HG03442 (cell line): ENCODE measurements around the gene USP20.
"Not testable (repeated sequence)": the region's sequence is repeated elsewhere in the genome, so short reads cannot be mapped to it uniquely, and the experiment has no call there.

Experiments
- ATAC-seq: cut with Tn5 transposase; IDR thresholded peaks from one replicate; pipeline ENCODE4 v1.9.1; 2021; ENCODE audit warnings: mild to moderate bottlenecking, moderate library complexity; ENCODE audit not compliant: unreplicated experiment

The USP20 gene

GRCh38 chr9:129889122-129889940 is 54.1 kb downstream of the USP20 start:
- no peak for ATAC-seq

- ATAC-seq: no peak
These were observed 54.9 kb downstream of the USP20 start for GRCh38 chr9:129889941-129890717.

DNA sequence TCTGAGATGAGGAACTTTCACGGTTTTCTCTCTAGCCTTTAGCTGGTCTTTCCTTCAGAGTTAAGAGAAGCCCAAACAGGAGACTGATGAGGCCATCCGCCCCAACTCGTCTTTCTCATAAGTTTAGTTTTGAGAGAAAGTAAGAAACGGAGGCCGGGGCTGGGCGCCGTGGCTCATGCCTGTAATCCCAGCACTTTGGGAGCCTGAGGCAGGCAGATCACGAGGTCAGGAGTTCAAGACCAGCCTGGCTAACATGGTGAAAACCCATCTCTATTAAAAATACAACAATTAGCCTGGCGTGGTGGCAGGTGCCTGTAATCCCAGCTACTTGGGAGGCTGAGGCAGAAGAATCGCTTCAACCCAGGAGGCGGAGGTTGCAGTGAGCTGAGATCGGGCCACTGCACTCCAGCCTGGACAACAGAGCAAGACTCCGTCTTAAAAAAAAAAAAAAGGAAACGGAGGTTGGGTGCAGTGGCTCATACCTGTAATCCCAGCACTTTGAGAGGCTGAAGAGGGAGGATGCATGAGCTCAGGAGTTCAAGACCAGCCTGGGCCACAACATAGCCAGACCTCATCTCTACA is 55.6 kb downstream of the USP20 start:
- ATAC-seq: not testable (repeated sequence)

DNA sequence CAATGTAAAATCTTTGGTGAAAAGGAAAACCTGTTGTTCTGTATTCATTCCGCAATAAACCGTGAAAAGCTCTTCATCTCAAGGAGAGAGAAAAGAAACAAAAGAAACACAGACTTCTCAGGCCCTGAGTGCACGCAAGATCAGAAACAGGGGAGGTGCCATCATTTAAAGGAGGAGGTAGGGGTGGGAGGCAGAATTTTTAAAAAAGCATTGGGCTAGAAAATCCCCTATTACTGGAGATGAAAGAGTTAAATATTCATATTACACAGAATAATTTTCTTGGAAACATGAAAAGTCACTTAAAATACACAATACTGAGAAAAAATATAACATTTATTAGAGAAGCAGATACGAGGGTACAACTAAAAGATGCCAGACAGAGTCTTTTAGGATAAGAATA is 56.3 kb downstream of the USP20 start:
- no peak for ATAC-seq

DNA sequence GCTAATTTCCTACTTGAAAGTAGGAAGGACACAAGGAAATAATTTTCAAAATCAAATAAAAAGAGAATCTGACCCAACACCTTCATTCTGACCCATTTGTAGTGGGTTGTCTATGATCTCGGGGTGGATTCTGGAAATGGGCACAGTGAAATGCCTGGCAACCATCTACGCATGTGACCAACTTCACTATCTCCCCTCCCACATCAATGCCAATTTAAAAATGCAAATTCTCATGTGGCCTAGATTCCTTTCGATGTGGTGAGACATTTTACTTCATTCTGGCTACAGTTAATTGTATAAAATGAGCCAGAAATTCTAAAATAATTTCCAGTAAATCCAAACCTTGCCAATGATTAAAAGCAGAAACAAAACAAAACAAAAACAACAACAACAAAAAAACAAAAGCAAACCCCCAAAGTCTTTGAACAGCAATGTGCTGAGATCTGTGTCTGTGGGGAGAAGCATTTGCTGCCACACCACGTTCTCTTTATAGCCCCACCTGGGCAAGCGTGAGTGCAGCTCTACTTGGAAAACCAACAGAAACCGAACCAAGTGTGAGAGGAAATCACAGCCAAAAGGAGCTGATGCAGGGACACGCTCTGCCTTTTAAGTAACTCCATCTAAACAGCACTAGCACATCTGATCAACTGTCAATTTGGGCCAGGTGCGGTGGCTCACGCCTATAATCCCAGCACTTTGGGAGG is 59.0 kb downstream of the USP20 start:
- no peak for ATAC-seq

DNA sequence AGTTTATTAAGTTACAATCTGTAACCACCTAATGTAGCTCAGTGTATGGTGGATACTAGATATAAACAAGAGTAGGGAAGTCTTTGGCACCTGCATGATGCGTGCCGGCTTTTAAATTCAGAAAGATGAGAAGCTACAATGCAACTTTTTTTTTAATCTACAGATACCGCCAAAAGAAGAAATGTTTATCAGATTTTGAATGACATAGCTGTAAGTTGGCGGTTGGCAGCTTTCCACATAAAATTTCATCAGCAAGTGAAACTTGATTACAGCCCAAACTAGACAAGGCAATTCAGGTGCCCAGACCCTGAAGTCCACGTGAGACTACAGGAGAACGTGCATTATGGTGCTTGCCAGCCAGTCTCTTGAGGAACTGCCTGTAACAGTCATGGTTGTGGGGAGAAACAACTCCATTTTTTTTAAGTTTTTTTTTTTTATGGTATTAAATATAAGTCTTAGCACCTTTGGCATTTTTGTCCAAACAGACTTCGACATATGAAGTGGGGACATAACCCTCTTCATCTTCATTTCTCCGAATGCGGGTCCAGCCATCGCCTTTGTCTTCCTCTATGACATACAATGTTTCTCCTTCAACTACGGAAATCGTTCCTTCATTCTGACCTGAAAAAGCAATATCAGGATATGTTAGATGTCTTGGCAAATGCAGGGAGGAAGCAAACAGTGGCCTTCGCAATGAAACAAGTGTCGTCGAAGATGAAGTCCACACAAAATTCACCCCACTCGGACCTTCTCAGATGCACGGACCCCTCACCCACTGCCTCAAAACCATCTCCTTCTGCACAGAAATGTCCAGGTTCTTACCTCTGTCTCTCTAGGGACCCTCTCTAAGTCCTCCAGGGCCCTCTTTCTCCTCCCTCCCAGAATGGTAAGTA is 60.4 kb downstream of the USP20 start:
- ATAC-seq: no peak

GRCh38 chr9:129897263-129897662 is 62.0 kb downstream of the USP20 start:
- ATAC-seq: no peak

DNA sequence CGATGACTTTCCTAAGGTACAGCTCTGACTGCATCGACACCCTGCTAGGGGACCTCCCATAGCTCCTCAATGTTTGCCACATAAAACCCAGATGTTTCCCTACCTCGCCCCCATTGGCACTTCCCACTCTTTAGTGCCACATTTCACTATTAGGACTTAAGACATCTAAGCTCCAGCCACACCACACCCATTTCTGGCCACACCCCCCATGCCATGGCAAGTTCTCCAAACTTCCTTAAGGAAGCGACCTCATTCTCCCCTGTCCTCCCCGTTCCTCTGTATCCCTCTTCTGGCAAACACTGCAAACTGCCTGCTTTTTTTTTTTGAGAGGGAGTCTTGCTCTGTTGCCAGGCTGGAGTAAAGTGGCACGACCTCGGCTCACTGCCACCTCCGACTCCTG is 62.9 kb downstream of the USP20 start:
- ATAC-seq: no peak

GRCh38 chr9:129899620-129900019 is 64.4 kb downstream of the USP20 start:
- ATAC-seq: no peak

DNA sequence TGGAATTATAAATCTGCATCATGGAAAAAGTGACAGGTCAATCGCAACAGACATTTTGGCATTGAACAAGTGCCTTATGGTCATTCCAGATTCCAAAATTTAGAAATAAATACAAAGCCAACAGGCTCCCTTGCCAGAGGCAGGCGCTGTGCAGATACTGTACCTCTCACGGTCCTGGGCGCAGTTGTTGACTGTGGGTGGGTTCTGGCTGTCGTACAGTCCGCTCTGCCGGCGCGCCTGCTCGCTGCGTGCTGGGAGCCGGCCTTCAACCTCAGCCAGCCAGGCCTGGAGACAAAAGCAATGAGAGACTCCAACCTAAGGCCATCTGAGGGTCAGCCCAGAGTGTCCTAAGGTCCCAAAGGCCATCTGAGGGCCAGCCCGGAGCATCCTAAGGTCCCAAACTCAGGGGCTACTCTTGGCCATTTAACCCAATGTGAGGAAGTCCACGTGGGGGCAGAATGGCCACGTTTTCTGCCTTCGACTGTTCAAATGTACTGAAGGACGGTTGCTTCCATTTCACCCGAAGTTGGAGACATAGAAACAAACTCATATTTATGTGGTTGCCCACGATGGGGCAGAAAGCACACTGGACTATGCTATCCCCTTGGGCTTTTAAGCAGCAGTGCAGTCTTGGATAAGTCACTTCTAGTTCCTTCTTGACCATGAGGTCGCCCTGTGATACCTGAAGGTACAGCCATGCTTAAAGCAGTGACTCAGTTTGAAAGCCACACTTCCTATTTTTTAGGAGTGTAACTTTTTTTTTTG is 65.2 kb downstream of the USP20 start:
- peak; percentile 84 for ATAC-seq

- no peak for ATAC-seq
These were observed 66.9 kb downstream of the USP20 start for GRCh38 chr9:129901993-129902739.

DNA sequence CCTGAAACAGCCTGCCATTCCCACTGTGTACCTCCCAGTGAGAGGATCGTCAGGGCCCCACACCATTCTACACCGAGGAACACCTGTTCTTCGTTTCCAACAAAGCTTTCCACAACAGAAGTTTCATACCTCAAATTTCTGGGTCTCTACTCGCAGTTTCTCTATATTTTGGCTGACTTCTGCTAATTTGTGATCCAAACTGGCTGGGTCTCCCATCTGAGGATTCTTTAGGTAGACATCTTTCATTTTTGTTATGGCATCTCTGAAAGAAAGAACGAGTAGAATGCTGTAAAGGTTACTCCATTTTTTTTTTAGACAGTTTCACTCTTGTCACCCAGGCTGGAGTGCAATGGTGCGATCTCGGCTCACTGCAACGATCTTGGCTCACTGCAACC is 67.5 kb downstream of the USP20 start:
- ATAC-seq: no peak

DNA sequence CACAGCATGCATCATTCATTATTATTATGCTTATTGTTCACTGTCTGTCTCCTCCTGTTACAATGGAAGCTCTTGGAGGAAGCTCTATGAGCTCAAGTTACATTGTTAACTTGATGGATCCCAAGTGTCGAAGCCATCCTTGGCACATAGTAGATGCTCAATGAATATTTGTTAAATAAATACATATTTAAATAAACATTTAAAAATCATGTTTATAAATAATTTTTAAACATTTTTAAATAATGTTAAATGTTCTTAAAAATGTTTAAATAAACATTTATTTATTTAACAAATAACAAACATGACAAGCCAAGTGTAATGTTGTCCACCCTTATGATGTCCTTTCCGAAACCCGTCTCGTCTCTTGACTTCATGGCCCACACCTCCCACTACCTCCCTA is 69.5 kb downstream of the USP20 start:
- no peak for ATAC-seq

DNA sequence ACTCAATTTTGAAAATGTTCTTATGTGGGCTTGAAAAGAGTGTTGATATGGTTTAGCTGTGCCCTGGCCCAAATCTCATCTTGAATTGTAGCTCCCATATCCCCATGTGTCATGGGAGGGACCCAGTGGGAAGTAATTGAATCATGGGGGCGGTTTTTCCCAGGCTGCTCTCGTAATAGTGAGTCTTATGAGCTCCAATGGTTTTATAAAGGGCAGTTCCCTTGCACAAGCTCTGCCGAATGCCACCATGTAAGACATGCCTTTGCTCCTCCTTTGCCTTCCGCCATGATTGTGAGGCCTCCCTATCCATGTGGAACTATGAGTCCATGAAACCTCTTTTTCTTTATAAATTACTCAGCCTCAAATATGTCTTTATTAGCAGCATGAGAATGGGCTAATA is 71.0 kb downstream of the USP20 start:
- no peak for ATAC-seq

GRCh38 chr9:129907201-129907600 is 71.9 kb downstream of the USP20 start:
- no peak for ATAC-seq

GRCh38 chr9:129908906-129909305 is 73.6 kb downstream of the USP20 start:
- no peak for ATAC-seq

- ATAC-seq: no peak
These were observed 74.6 kb downstream of the USP20 start for GRCh38 chr9:129909851-129910250.

DNA sequence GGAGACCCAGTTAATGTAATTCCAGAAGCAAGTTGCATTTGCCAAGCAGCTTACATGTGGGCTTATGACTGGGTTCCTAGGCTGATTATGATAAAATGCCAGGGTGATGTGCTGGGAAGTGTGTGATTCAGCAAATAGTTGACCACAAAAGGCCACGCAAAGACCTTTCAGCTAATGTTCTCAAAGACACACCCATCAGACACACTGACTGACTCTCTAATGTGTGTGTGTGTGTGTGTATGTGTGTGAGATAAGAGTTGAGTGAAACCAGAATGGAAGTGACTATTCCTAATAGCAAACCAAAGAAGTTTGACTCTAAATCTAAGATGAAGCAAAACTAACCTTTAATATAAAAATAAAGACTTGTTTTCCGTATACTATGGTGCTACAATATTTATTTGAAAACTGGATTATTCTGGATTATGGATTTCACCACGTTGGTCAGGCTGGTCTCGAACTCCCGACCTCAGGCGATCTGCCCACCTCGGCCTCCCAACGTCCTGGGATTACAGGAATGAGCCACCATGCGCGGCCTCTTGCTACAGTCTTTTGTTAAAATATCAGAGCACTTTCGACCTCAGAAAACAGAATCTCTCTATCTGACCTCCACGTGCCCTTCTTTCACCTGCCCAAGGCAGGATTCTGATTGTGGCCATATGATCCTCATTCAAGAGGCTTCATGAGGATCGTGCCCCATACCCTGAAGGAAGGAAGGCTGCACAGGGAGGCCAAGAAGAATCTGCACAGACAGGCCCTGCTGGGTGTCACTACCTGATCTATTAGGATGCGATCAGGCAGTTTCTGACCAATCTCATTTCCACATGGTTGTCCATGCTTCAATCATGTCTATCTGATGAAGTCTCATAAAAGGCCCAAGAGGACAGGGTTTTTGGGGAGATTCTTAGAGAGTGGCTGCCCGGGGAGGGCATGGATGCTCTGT is 75.6 kb downstream of the USP20 start:
- no peak for ATAC-seq
